ENCODE results near the gene LIN28B. TPM values are rescaled to one million over a fixed set of nuclear protein-coding genes. Genes with fewer than 3 reads are reported as not detected.

The LIN28B gene
- total RNA-seq, 1 donor from 2014 or later, result not detected

- H3K4me3 Mint-ChIP-seq (ENCODE audit: unreplicated experiment), result no peak overlapping the region
- no peak for DNase-seq (ENCODE audit: low spot score)
- H3K27ac Mint-ChIP-seq (ENCODE audit: unreplicated experiment), result no peak overlapping the region
- no peaks in the 10 kb centered on the region for H3K36me3 Mint-ChIP-seq (ENCODE audit: low read depth)
- H3K27me3 Mint-ChIP-seq (ENCODE audit: low read depth), result no peaks in the 10 kb centered on the region
- no peak for TF ChIP-seq CTCF (IDR thresholded peaks at IDR 0.05)
- no peaks in the 10 kb centered on the region for H3K9me3 Mint-ChIP-seq (ENCODE audit: low read depth)
- H3K4me1 Mint-ChIP-seq (ENCODE audit: low read depth), result peaks cover 14% of the 10 kb centered on the region
Measured at GRCh38 chr6:105042648-105043047, 85.7 kb downstream of the LIN28B start.

GRCh38 chr6:105043979-105044378 lies 87.1 kb downstream of the LIN28B start:
- Mint-ChIP-seq H3K9me3 (ENCODE audit: low read depth) (no peaks in the 10 kb centered on the region), H3K27ac (ENCODE audit: unreplicated experiment) (no peak overlapping the region), H3K4me1 (ENCODE audit: low read depth) (peaks cover 14% of the 10 kb centered on the region), H3K27me3 (ENCODE audit: low read depth) (no peaks in the 10 kb centered on the region), H3K36me3 (ENCODE audit: low read depth) (no peaks in the 10 kb centered on the region), H3K4me3 (ENCODE audit: unreplicated experiment) (no peak overlapping the region)
- DNase-seq (ENCODE audit: low spot score), result no peak
- TF ChIP-seq CTCF (IDR thresholded peaks at IDR 0.05), result no peak

GRCh38 chr6:105045526-105045925 lies 88.6 kb downstream of the LIN28B start:
- Mint-ChIP-seq H3K4me3 (ENCODE audit: unreplicated experiment) (no peak overlapping the region), H3K27me3 (ENCODE audit: low read depth) (no peaks in the 10 kb centered on the region), H3K27ac (ENCODE audit: unreplicated experiment) (no peak overlapping the region), H3K36me3 (ENCODE audit: low read depth) (no peaks in the 10 kb centered on the region), H3K9me3 (ENCODE audit: low read depth) (no peaks in the 10 kb centered on the region), H3K4me1 (ENCODE audit: low read depth) (peaks cover 14% of the 10 kb centered on the region)
- no peak for TF ChIP-seq CTCF (IDR thresholded peaks at IDR 0.05)
- no peak for DNase-seq (ENCODE audit: low spot score)

GRCh38 chr6:105051941-105052471 lies 95.1 kb downstream of the LIN28B start:
- no peak overlapping the region for H3K4me3 Mint-ChIP-seq (ENCODE audit: unreplicated experiment)
- no peak for DNase-seq (ENCODE audit: low spot score)
- no peaks in the 10 kb centered on the region for H3K27me3 Mint-ChIP-seq (ENCODE audit: low read depth)
- TF ChIP-seq CTCF (IDR thresholded peaks at IDR 0.05), result no peak
- H3K9me3 Mint-ChIP-seq (ENCODE audit: low read depth), result peaks cover 3% of the 10 kb centered on the region
- H3K27ac Mint-ChIP-seq (ENCODE audit: unreplicated experiment), result no peak overlapping the region
- peaks cover 3% of the 10 kb centered on the region for H3K36me3 Mint-ChIP-seq (ENCODE audit: low read depth)
- no peaks in the 10 kb centered on the region for H3K4me1 Mint-ChIP-seq (ENCODE audit: low read depth)

GRCh38 chr6:105056646-105057045 lies 99.7 kb downstream of the LIN28B start:
- Mint-ChIP-seq H3K27me3 (ENCODE audit: low read depth) (no peaks in the 10 kb centered on the region), H3K4me3 (ENCODE audit: unreplicated experiment) (no peak overlapping the region), H3K27ac (ENCODE audit: unreplicated experiment) (no peak overlapping the region), H3K36me3 (ENCODE audit: low read depth) (peaks cover 3% of the 10 kb centered on the region), H3K4me1 (ENCODE audit: low read depth) (no peaks in the 10 kb centered on the region), H3K9me3 (ENCODE audit: low read depth) (peaks cover 3% of the 10 kb centered on the region)
- no peak for TF ChIP-seq CTCF (IDR thresholded peaks at IDR 0.05)
- no peak for DNase-seq (ENCODE audit: low spot score)

All from chondrocyte (in vitro differentiated cells).